GM19193 (cell line): ENCODE measurements around the gene ATIC.

Source experiments
- POLR2A ChIP-seq: IDR thresholded peaks from 4 replicates; pipeline ENCODE4 v1.6.1; 2011; ENCODE audit not compliant: insufficient read depth, insufficient read length; ENCODE audit errors: extremely low read depth

The ATIC gene

DNA sequence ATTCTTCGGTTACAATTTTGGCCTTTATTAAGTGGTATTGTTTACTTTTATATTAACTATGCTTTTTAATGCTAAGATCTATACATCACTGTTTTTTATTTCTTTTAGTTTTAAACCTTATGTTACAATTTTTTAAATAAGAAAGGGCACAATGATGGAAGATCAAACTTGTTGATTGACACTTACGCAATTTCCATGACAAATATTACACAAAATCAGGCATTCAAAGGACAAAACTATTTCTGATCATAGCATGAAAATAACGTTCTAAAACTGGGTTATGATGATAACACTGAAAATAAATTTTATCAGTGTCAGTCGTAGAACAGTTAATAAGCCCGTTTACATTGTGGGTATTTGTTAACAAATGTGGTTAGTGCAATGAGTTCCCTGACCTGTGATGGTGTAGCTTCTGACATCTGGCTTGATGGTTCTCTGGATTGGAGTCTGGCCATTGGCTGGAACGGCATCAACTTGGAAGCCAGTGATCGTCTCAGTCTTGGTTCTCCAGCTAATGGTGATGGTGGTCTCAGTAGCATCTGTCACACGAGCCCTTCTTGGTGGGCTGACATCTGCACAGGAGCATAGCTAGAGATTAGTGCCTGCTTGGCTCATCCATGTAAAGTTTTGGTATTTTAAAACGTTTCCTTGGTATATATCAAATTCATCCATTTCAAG lies 64.4 kb downstream of the ATIC start:
- no peak for TF ChIP-seq POLR2A

DNA sequence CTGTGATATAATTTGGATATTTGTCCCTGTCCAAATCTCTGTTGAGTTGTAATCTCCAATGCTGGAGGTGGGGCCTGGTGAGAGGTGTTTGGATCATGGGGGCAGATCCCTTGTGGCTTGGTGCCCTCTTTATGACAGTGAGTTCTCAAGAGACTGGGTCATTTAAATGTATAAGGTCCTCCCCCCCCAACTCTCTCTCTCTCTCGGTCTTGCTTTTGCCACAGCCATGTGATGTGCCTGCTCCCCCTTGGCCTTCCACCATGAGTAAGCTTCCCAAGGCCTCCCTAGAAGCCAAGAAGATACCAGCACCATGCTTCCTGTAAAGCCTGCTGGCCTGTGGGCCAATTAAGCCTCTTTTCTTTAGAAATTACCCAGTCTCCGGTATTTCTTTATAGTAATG lies 65.4 kb downstream of the ATIC start:
- TF ChIP-seq POLR2A: no peak

GRCh38 chr2:215378045-215378444 lies 66.2 kb downstream of the ATIC start:
- TF ChIP-seq POLR2A: no peak

DNA sequence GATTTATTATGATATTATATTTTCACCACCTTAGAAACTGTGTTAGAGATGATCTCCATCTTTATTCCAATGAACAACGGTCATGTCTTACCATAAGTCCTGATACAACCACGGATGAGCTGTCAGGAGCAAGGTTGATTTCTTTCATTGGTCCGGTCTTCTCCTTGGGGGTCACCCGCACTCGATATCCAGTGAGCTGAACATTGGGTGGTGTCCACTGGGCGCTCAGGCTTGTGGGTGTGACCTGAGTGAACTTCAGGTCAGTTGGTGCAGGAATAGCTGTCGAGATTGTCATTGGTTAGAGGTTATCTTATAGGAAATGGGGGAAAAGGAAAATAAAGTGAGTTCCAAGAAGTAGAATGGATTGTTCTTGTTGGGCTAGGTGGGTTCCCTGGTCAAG lies 67.2 kb downstream of the ATIC start:
- TF ChIP-seq POLR2A: no peak

GRCh38 chr2:215379948-215380347 lies 68.1 kb downstream of the ATIC start:
- no peak for TF ChIP-seq POLR2A

DNA sequence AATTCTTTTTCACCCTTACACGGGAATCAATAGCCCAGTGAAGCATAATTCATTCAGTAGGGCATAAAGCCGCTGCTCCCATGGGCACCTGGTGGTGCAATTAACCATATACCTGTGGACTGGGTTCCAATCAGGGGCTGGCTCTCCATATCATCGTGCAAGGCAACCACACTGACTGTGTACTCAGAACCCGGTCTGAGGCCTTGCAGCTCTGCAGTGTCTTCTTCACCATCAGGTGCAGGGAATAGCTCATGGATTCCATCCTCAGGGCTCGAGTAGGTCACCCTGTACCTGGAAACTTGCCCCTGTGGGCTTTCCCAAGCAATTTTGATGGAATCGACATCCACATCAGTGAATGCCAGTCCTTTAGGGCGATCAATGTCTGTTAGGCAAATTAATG lies 68.8 kb downstream of the ATIC start:
- TF ChIP-seq POLR2A: no peak

DNA sequence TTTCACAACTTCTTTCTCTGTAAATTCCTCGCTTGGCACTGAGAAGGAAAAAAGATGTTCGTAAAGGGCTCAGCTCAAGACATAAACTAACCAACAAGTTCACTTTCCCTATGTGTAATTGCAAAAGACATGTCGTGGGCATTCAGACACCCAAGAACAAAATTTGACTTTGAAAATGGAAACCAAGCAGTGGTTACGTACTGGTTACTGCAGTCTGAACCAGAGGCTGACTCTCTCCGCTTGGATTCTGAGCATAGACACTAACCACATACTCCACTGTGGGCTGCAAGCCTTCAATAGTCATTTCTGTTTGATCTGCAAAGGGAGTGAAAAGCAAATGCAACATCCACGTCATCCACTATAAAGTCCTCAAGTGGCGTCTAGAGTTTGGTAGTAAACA lies 70.2 kb downstream of the ATIC start:
- no peak for TF ChIP-seq POLR2A

DNA sequence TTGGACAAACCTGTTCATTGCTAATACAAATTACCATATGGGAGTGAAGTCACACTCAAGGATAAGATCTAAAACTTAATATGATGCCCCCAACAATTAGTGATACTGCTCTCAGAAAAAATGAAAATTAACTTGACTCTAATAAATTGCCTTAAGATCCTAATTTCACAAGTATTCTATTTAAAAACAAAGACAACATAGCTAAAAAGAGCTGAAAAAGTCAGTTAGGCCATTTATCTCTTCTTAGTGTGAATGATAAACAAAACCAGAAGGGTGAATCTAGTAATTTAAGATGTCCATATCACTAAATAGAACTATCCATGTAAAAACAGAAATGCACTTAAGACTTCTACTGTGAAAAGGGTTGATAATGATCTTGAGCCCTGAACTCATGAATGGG lies 70.6 kb downstream of the ATIC start:
- TF ChIP-seq POLR2A: no peak

- TF ChIP-seq POLR2A: no peak
Measured at GRCh38 chr2:215383652-215384279, 71.9 kb downstream of the ATIC start.

GRCh38 chr2:215384710-215385109 lies 72.9 kb downstream of the ATIC start:
- TF ChIP-seq POLR2A: no peak

GRCh38 chr2:215386566-215386965 lies 74.7 kb downstream of the ATIC start:
- TF ChIP-seq POLR2A: no peak

DNA sequence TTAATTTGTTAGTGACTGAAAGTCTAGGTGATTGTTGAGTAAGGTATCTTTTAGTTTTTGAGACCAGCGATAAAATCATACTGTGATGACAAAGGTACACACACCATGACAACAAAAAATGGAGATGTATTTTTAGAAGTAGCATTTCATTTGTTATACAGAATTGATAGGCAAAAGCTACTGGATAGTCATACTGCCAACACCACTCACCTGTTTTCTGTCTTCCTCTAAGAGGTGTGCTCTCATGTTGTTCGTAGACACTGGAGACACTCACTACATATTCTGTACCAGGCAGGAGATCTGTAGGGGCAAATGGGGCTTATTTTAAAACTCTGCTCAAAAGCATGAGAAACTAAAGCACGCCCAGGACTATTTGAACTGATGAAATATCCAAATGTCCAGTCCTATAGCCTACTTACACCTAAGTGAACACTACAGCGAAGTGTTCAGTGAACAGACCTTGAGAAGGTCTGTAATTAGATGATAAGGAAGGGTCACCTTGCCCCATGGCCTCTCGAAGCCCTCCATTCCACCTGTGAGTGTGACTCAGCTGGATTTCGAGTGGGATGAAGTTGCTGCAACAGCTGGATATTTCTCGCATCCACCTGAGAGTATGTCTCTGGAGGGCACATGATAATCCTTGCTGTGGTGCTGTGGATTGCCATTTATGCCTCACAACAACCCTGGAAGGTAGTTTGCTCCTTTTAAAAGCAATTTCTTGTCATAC lies 76.3 kb downstream of the ATIC start:
- TF ChIP-seq POLR2A: no peak

DNA sequence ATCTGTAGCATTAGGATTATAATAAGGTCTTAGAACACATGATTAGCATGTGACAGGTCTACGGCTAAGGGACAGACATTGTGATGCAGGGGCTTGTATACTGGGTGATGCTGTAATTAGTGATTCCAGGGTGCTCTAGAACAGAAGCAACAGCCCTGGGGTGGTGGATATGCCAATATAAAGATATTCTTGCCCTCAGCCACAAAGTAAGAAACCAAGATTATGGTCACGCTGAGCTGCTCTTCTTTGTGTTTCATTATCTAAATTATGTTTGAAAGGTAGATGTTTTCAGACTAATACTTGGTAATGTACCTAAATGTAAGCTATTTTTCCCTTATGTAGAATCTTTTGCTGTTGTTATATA lies 78.7 kb downstream of the ATIC start:
- no peak for TF ChIP-seq POLR2A

GRCh38 chr2:215391531-215391930 lies 79.7 kb downstream of the ATIC start:
- no peak for TF ChIP-seq POLR2A

GRCh38 chr2:215392164-215392563 lies 80.3 kb downstream of the ATIC start:
- TF ChIP-seq POLR2A: no peak

DNA sequence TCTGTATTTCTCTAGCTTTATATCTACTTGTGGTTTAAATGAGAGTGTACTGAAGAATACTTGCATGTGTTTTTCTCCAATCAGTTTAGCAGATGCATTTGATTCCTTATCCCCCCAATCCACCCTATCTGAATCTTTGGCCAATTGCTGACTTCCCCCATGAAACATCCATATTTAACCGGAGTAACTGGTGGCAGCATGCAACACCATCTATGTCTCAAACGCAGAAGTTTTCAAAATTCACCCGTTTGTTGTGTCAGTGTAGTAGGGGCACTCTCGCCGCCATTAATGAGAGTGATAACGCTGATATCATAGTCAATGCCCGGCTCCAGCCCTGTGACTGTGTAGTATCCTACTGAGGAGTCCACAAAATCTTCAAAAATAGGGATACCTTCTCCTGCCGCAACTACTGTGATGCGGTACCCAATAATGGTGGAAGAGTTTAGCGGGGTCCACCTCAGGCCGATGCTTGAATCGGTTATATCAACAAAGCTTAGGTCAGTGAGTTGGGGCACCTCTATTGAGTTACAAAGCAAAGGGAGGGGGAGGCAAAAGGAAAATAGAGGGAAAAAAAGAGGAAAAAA lies 80.9 kb downstream of the ATIC start:
- no peak for TF ChIP-seq POLR2A

DNA sequence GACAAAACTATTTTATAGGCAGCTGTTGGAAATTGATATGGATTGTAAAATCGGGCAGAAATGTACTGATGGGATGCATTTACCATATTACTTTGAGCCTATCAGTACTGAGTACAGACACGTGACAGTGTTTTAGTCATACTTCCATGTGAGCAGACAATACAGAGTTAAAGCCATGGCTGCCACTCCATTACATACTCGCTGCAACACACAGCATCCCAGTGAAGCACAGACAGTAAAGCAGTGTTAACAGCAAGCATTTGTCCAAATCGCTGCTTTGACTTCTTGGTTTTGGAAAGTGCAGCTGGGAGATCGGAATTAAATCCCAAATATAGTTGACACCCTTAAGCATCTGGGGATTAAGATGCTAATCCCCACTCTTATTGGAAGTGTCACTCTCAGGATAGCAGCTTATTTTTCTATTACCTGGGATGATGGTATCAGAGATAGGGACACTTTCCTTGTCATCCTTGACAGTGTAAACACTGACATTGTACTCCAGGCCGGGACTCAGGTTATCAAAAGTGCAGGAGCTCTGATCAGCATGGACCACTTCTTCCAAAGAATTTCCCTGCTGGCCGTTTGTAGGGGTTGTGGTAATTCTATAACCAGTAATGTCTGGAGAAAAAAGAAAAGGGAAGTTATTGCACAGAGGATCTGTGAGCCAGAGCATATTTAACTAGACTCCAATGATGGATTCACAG lies 82.4 kb downstream of the ATIC start:
- no peak for TF ChIP-seq POLR2A
